ENCODE results near the gene EZR.

GRCh38 chr6:158717341-158718330 lies 101.5 kb downstream of the EZR start:
- TF ChIP-seq CTCF (conservative IDR thresholded peaks at IDR 0.05; ENCODE audit: low read length) (no peak), EZH2phosphoT487 (IDR thresholded peaks at IDR 0.05; ENCODE audit: borderline replicate concordance, low read depth, low read length) (no peak)

All from OCI-LY7 (cell line).